ACHN (cell line): ENCODE results near the gene LGALS3.

Experiments
- DNase-seq: peaks from one replicate; pipeline ENCODE4 v3.0.0-alpha.2; 2015
- in situ Hi-C: cut with HindIII; loops from 2 replicates; pipeline ENCODE4 v1.10.0; 2017; ENCODE audit warnings: low sequenced_read_pairs, low pct_ligation_motif_present, low pct_unique_long_range_greater_than_20kb

The LGALS3 gene

DNA sequence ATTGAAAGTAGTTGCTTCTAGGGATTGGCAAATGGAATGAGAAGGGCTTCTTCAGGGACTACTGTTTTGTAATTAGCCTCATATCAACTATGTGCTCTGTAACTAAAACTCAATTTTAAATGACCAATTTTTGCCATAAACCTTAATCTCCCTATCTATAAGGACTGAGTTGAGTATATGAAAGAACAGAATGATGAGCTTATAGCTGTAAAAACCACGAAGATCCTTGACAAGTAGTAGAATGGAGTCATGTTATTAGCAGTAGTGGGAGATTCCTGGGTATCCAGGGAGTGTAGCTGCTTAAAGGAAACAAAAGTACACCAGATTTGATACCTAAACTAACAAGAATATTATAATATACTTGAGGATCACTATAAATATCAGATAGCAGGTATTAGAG is 28.0 kb downstream of the LGALS3 start:
- no peak for DNase-seq
- in situ Hi-C loops = no loop called here

DNA sequence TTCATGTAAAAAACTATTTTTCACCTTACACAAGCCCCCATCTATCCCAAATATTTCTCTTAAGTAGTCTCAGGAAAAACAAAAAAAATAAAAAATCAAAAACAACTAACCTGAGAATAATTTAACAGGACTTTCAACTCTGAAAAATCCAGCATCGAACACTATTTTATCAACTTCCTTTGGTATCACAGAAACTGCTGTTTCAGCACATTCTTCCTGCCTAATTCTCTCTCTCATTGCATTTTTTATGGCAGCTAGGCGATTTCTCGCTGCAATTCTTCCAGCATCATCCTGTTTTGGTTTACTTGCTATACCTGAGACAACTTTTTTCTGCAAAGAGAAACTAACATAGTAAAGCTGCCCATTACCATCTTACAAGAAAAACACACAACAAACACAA is 29.4 kb downstream of the LGALS3 start:
- in situ Hi-C loops = no loop called here
- no peak for DNase-seq

DNA sequence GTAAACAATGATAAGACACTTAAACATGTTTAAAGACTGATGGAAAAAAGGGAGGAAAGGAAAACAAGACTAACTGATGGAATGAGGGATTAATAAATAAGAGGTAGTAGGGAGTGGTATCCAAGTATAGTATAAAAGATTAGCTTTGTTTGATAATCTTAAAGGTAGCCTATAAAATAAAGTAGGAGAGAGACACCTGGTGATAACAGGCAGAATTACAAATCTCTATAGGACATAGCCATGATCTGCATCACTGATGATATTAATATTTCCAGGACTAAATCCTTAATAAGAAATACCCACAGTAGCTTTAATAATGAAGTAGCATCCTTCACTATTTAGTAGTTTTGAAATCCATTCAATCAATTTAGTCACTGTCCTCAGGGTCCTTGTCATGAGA is 31.9 kb downstream of the LGALS3 start:
- in situ Hi-C loops = no loop called here
- peak; percentile 51 for DNase-seq

DNA sequence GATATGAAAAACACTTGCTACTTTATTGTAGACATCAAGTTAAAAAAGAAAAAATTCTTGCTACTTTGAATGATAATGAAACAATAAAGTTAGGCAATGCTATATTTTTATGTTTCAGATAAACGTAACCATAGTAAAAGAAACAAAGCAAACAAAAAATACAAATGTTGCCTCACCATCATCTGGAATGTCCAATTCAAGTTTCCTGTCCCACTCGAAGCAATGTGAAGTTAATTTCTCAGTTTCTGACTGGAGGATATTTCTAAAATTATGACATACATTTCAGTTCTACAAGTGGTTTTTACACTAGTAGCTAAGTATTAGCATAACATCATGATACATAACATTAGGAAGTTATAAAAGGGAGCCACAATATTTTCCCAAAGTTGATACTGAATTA is 41.5 kb downstream of the LGALS3 start:
- in situ Hi-C loops = no loop called here
- no peak for DNase-seq

DNA sequence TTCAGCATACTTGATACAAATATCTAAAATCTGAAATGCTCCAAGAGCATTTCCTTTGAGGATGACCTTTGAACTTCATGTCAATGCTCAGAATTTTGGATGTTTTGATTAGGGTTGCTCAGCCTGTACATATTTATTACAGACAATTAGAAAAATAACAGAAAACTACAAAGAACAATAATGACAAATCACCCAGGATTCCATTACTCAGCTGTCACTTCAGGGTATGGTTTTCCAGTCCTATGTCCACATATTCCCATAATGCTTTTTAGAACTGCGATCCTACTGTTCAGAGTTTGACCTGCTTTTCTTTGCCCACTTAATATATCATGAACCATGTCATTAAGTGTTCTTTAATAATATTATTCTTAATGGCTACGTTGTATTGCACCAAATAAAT is 51.0 kb downstream of the LGALS3 start:
- in situ Hi-C loops = no loop called here
- DNase-seq = no peak

DNA sequence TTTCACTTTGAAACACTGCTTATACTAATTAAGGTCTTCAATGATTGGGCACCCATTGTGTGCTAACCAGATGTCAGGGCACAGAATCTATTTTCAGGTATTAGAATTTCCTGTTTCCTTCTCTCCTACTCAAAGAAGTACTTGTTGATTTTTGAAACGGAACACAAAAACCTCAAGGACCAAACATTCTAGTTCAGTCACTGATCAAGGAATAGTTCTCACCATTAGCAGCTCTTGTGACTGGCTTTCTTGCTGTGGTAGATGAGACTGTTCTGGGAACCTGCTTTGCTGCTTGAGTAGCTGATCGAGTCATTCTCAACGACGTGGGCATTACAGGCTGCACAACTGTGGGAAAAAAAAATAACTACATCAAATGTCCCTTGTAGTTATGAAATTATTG is 51.4 kb downstream of the LGALS3 start:
- no peak for DNase-seq
- in situ Hi-C loops = no loop called here

DNA sequence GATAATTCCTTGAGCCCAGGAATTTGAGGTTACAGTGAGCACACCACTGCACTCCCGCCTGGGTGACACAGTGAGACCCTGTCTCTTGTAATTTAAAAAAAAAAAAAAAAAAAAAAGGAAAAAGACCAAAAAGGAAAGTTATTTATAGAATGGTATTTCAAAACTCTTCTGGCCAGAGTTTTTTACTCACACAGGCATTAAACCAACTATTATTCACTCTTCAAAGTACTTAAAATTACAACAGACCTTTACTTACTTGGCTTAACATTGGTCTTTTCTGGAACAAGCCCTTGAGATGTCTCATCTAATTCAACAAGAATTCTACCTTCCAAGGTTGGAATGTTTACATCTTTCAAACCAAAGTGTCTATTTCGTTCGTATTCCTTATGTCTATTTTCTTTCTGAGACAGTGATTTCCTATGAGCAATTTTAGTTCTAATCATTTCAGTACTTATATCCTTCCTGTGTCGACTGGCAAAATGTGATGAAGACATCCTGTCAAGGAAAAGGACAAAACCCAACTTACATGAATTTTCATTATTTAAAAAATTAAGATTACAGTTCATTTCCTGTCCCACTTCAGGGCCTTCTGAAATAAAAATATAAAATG is 59.7 kb downstream of the LGALS3 start:
- DNase-seq = no peak
- in situ Hi-C loops = no loop called here

DNA sequence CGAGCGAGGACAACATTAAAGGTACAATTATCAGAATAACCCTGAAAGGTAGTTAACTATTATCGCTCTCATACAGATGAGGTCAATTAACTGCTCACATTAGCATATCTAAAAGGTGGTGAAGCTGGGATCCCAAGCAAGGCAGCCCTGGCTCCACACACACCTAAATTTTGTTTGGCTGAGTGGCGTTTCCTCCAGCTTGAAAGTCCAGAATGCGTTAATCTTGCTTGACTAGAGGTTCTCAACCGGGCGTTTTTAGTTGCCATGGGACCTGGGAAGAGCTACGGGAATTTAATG is 61.8 kb downstream of the LGALS3 start:
- in situ Hi-C loops = no loop called here
- no peak for DNase-seq

DNA sequence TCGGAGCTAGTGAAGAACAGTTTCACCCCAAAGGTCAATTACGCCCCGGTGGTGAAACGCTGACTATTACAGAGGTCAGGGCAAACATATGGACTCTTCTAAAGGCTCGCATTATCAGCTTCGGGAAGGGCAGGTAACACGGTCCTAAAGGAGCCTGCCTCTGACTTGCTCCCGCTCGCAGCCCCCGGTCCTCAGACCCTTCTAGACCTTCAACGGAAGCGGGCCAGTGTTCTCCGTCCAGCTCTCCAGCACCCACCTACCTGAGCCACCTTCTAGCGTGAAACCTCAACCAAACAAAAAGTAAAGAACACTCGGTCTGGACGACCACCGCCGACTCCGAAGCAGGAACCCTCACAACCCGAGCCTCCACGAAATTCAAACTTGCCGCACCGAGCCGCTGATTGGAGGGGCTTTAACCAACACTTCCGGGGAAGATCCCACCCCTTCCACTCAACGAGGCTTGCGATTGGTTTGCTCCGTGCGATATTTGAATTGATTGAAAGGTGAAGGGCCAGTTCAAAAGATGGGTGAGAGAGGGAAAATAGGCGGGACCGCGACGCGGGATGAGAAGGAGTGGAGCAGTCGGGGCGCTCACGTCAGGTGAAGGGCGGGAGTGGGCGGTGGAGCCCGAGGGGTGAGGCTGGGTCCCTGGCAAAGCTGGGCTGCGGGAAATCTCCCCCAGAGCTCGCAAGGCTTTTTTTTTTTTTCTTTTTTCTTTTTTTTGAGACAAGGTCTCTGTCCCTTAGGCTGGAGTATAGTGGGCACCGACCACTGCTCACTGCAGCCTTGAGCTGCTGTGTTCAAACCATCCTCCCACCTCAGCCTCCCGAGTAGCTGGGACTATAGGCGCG is 62.4 kb downstream of the LGALS3 start, which contains the start of gene DLGAP5:
DLGAP5 (minus strand) TSS at position 383 of the 851 bp plus-strand sequence. CDS start 2,406 bp downstream, outside the sequence.
- in situ Hi-C loops = no loop called here
- peak; percentile 97 for DNase-seq

DNA sequence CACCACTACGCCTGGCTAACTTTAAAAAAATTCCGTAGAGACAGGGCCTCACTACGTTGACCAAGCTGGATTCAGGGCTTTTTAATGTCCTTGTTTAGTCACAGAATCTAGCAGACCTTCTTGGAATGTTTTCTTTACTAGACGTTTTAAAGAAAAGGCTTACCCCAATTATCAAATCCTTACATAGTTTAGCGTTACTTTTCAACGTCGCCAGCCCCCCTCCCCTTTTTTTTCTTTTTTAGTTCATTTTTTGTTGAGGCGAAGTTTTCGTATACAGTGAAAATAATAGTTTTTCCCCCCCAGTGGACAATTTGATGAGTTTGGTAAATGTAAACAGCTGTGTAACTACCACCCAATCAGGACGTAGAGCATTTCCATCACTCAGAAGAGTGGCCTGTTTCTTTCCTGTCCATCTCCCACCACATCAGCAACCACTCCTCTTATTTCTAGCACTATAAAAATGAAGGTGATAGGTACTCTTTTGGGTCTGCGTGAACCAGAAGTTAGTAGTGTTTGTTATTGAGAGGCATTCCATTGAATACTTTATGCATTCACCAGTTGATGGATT is 63.1 kb downstream of the LGALS3 start:
- no peak for DNase-seq
- in situ Hi-C loops = no loop called here

DNA sequence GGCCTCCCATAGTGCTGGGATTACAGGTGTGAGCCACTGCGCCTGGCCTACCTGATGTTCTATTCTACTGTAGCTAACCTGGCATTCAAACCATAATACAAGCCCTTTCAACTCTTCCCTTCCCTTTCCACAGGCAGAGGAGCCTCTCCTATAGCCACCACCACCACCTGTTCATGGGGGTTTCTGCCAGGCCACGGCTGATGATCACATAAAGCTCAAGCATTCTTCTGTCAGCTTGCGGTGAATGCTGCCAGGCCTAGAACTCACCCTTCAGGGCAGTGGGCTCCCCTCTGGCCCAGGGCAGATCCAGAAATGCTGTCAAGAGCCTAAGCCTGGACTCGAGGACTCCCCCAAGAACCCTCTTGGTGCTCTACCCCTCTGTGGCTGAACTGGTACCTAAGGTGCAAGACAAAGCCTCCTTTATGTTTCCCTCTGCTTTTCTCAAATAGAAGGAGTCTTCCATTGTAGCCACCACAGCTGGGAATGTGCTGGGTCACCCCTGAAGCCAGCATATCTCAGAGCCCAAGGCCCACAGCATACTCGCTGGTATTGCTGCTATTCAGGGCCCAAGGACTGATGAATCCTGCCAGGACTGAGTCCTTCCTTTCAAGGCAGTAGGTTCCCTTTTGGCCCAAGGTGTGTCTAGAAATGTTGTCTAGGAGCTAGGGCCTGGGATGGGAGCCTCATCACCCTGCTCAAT is 65.8 kb downstream of the LGALS3 start:
- no peak for DNase-seq
- in situ Hi-C loops = no loop called here
